K562 (cell line): ENCODE measurements around the gene RPS10. TPM values are rescaled to one million over a fixed set of nuclear protein-coding genes. Genes with fewer than 3 reads are reported as not detected.

ENCODE experiments used
- ATAC-seq: fragments of 200-7000 bp; cut with Tn5 transposase; 3 replicates; pipeline ENCODE4 v1.9.1; 2020; ENCODE audit warnings: moderate library complexity
- BruUV-seq: library from RNA; stranded (reverse); fragments of 400-500 nt; replicated peaks from 2 replicates; lab custom pipeline; 2021; lab: Mats Ljungman, UMichigan
- CTCF ChIA-PET: fragments of 300-600 bp; formaldehyde crosslinking; extraction: SDS; loops from one replicate; lab custom pipeline; 2021; ENCODE audit warnings: low intra/inter-chr PET ratio; lab: Yijun Ruan, JAX
- POLR2A ChIA-PET: fragments of 300-600, 350-650 bp; sonication (Branson Sonifier 250); formaldehyde crosslinking; extraction: SDS; loops from one replicate; lab custom pipeline; 2021; ENCODE audit warnings: antibody characterized with exemption, inconsistent platforms; lab: Yijun Ruan, JAX
- DNase-seq, 4 experiments: peaks; one replicate each; pipeline versions ENCODE4 v3.0.0 to v3.0.0-alpha.2; 2011 to 2018; ENCODE audit warnings: low spot score in 3 of 4, mixed read lengths in 3 of 4; ENCODE audit errors: extremely low read depth in 1 of 4
- FAIRE-seq: peaks from 2 replicates; lab custom pipeline; 2011; peaks lifted over from hg19 to GRCh38; lab: Jason Lieb, UNC
- H2AFZ ChIP-seq: 2 replicates; pipeline ENCODE4 v1.6.0; 2011; ENCODE audit warnings: low read depth, low read length, control low read depth, inconsistent platforms
- H3K27ac ChIP-seq: fragments of 200-600 bp; 3 replicates; pipeline ENCODE4 v1.8.0; 2011; ENCODE audit warnings: low read depth, mild to moderate bottlenecking, control low read depth, inconsistent platforms, low read length, moderate library complexity, mixed read lengths; ENCODE audit errors: extremely low read depth
- H3K27me3 ChIP-seq, 2 experiments: fragments of 300-600 bp in 1 of 2; 2 replicates in 1 of 2; 3 replicates in 1 of 2; pipeline versions ENCODE4 v1.6.0 to v1.8.0; 2011; ENCODE audit warnings: inconsistent platforms in 2 of 2, low read length in 2 of 2, mild to moderate bottlenecking in 1 of 2, mixed read lengths in 1 of 2, moderate library complexity in 1 of 2; ENCODE audit not compliant: control insufficient read depth in 2 of 2, insufficient read depth in 2 of 2
- H3K36me3 ChIP-seq: fragments of 300-600 bp; 3 replicates; pipeline ENCODE4 v1.8.0; 2011; ENCODE audit warnings: mild to moderate bottlenecking, low read length, inconsistent platforms; ENCODE audit not compliant: control insufficient read depth, insufficient read depth
- H3K4me1 ChIP-seq, 2 experiments: fragments of 200-600 bp in 1 of 2; replicated peaks in 1 of 2; 2 replicates in 1 of 2; 3 replicates in 1 of 2; pipeline versions ENCODE4 v1.5.1 to v1.8.0; 2011; ENCODE audit warnings: inconsistent platforms in 2 of 2, low read length in 2 of 2, mild to moderate bottlenecking in 1 of 2, mixed read lengths in 1 of 2, moderate library complexity in 1 of 2; ENCODE audit not compliant: control insufficient read depth in 2 of 2, insufficient read depth in 2 of 2
- H3K4me2 ChIP-seq: 2 replicates; pipeline ENCODE4 v1.6.1; 2011; ENCODE audit warnings: low read length, control low read depth, inconsistent platforms, mixed read lengths; ENCODE audit not compliant: insufficient read depth
- H3K4me3 ChIP-seq: fragments of 200-600 bp; sonication (generic), shearing (Covaris generic); 2 replicates; pipeline ENCODE4 v1.5.1; 2016; ENCODE audit warnings: control low read depth, inconsistent platforms
- H3K79me2 ChIP-seq: fragments of 200-600 bp; 3 replicates; pipeline ENCODE4 v1.8.0; 2011; ENCODE audit warnings: low read length, inconsistent platforms; ENCODE audit not compliant: control insufficient read depth, insufficient read depth
- H3K9ac ChIP-seq, 2 experiments: 2 replicates each; pipeline versions ENCODE4 v1.6.0 to v1.6.1; 2011; ENCODE audit warnings: low read depth in 2 of 2, low read length in 2 of 2, control low read depth in 1 of 2, inconsistent platforms in 1 of 2, mild to moderate bottlenecking in 1 of 2, mixed read lengths in 1 of 2; ENCODE audit not compliant: insufficient read depth in 1 of 2
- H3K9me1 ChIP-seq: one replicate; pipeline ENCODE4 v1.6.0; 2011; ENCODE audit warnings: inconsistent platforms, mild to moderate bottlenecking, low read length, moderate library complexity; ENCODE audit not compliant: control insufficient read depth, insufficient read depth
- H3K9me3 ChIP-seq: replicated peaks from 2 replicates; pipeline ENCODE4 v1.5.1; 2011; ENCODE audit warnings: low read depth, low read length, inconsistent platforms; ENCODE audit not compliant: control insufficient read depth, insufficient read depth
- H4K20me1 ChIP-seq: replicated peaks from 2 replicates; pipeline ENCODE4 v1.6.1; 2011; ENCODE audit warnings: low read length, inconsistent platforms, mixed read lengths; ENCODE audit not compliant: control insufficient read depth, insufficient read depth
- CLOCK ChIP-seq: fragments of 250-450 bp; sonication (Bioruptor Pico); IDR thresholded peaks from 2 replicates; pipeline ENCODE4 v1.4.0; 2020; ENCODE audit warnings: mild to moderate bottlenecking, moderate library complexity, borderline replicate concordance
- E4F1 ChIP-seq: fragments of 250-450 bp; sonication (Bioruptor Pico); IDR thresholded peaks from 2 replicates; pipeline ENCODE4 v1.5.0; 2021; ENCODE audit warnings: mild to moderate bottlenecking, borderline replicate concordance
- MAZ ChIP-seq, 2 experiments: fragments of 450-650 bp in 1 of 2; sonication (generic) in 1 of 2; formaldehyde crosslinking; IDR thresholded peaks in 1 of 2; conservative IDR thresholded peaks in 1 of 2; 2 replicates each; pipeline versions ENCODE4 v1.4.0 to v1.5.0; 2020; ENCODE audit warnings: mild to moderate bottlenecking in 1 of 2, missing genetic modification reagents in 1 of 2
- POLR2A ChIP-seq: fragments of 450-650 bp; conservative IDR thresholded peaks from 2 replicates; pipeline ENCODE4 v1.6.1; 2016
- SUPT5H ChIP-seq: fragments of 450-650 bp; IDR thresholded peaks from 2 replicates; pipeline ENCODE4 v1.6.1; 2016
- WGBS: fragments of 100-300 bp; shearing (Covaris generic); methylation state at CpG from one replicate; pipeline ENCODE4 v1.1.6; 2016; ENCODE audit warnings: low coverage, mixed read lengths; ENCODE audit not compliant: insufficient coverage; ENCODE audit errors: missing lambda C conversion rate; 5-methylcytosine and 5-hydroxymethylcytosine counted together
- in situ Hi-C: fragments of 300-500 bp; cut with MboI; formaldehyde crosslinking; loops from 4 replicates; pipeline ENCODE4 v1.15.0; 2018; ENCODE audit warnings: inconsistent platforms, mixed read lengths
- intact Hi-C: fragments of 100-400 bp; cut with micrococcal nuclease; formaldehyde crosslinking; loops from 2 replicates; pipeline ENCODE4 v1.14.2; 2022
- polyA plus RNA-seq, 8 experiments: library from polyadenylated mRNA; depleted of rRNA in 4 of 8; stranded (reverse) in 5 of 8; unstranded in 3 of 8; fragments of >200 nt; fragmentation: Nextera tagmentation in 2 of 8; fragmentation: Illumina TruSeq in 1 of 8; extraction: Ambion mirVana in 2 of 8; extraction: Trizol in 1 of 8; gene quantifications; 2 replicates each; pipeline versions ENCODE4 v1.2.1 to v1.2.3, GENCODE V29; 2011 to 2014; ENCODE audit warnings: inconsistent platforms in 1 of 8, missing spikeins in 1 of 8
- total RNA-seq, 7 experiments: library from RNA; depleted of rRNA in 6 of 7; stranded (reverse); fragments of >200 nt in 6 of 7; fragmentation: Illumina TruSeq in 2 of 7; extraction: Trizol in 2 of 7; gene quantifications; 2 replicates each; pipeline versions ENCODE4 v1.2.1 to v1.2.3, GENCODE V29; 2011 to 2021; ENCODE audit warnings: low replicate concordance in 1 of 7

The RPS10 gene
- total and polyA plus RNA-seq, 9 of the 15 experiments (the other 6 are each of a cell fraction or from before 2014, with no cell fraction given): 2,680 to 5,251 (median 3,876) TPM

- Histone ChIP-seq H3K9me1 (no peaks in the 10 kb centered on the region), H3K9ac (peak overlapping the region in 1 of 2 experiments; percentile 40; a peak in 2 of 4 replicates), H3K4me2 (no peak overlapping the region), H2AFZ (no peak overlapping the region), H3K4me1 (peaks cover 10 to 20% of the 10 kb centered on the region in 2 experiments; a peak in 4 of 5 replicates), H3K9me3 (no peaks in the 10 kb centered on the region), H3K27ac (peak overlapping the region; percentile 24; the same call in 1 of the 3 replicates), H3K27me3 (no peaks in the 10 kb centered on the region), H3K36me3 (peaks cover 72% of the 10 kb centered on the region), H3K4me3 (no peak overlapping the region; the same call in 1 of the 2 replicates), H3K79me2 (peaks cover 60% of the 10 kb centered on the region), H4K20me1 (0 out of 2 replicates have a peak, but pooled peaks cover 8% of the 10 kb centered on the region)
- intact Hi-C loops (no loop called here), in situ Hi-C loops (no loop called here)
- BruUV-seq: no TSS peak
- DNase-seq (no peak), FAIRE-seq (no peak), ATAC-seq (no peak)
- WGBS: 95% methylated on average over 5 of the region's 5 CpGs
- POLR2A ChIA-PET: interaction anchor here (0.8 to 4.6 kb wide), 9 partner anchors 7 to 196 kb away, joined by 3 to 65 read pairs (median 3); partner anchors contain the start of gene SMIM29
- CTCF ChIA-PET: interaction anchor here (0.8 kb wide), 1 partner anchor 175 kb away, joined by 4 read pairs; the partner anchor contains the start of gene SMIM29
- peak; percentile 35; the same call in 1 of the 2 replicates for TF ChIP-seq POLR2A
- no peak for TF ChIP-seq CLOCK (CRISPR knock-in tag)
- TF ChIP-seq E4F1 (CRISPR knock-in tag): no peak
- TF ChIP-seq SUPT5H: peak; percentile 43
- no peak for TF ChIP-seq MAZ (CRISPR knock-in tag; conservative IDR thresholded peaks at IDR 0.05 in 1 of 2, IDR thresholded peaks at IDR 0.05 in 1 of 2)
Observed at GRCh38 chr6:34423254-34423653, 2.6 kb downstream of the RPS10 start.
